Measurements from ENCODE around the gene ATP6V1G3.

The ATP6V1G3 gene

DNA sequence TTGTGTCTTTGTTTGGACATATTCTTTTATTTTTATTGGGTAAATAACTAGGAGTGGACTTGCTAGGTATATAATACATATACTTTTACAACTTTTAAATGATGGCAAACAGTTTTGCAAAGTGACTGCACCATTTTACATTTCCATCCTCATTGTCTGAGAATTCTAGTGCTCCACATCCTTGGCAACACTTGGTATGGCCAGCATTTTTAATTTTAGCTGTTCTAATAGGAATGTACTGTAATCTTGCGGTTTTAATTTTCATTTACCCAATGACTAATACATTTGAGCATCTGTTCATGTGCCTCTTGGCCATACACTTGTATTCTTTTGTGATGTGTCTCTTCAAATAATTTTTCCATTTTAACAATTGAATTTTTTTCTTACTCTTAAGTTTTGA is 37.0 kb upstream of the ATP6V1G3 start:
- Histone ChIP-seq H3K4me3 (ENCODE audit: insufficient read depth in 1 of 2, low read depth in 1 of 2, low read length in 2 of 2) (no peak overlapping the region), H3K4me1 (ENCODE audit: control insufficient read depth, insufficient read depth, low read depth, low read length) (no peaks in the 10 kb centered on the region), H3K14ac (ENCODE audit: low read length in 2 of 2) (no peak overlapping the region), H3K27me3 (ENCODE audit: control insufficient read depth in 1 of 2, insufficient read depth in 1 of 2, low read length in 2 of 2) (no peaks in the 10 kb centered on the region), H4K8ac (ENCODE audit: low read length) (no peak overlapping the region), H2BK15ac (ENCODE audit: low read depth, poor library complexity, severe bottlenecking) (no peak overlapping the region), H2AK5ac (ENCODE audit: low read length, severe bottlenecking) (no peak overlapping the region), H2BK5ac (ENCODE audit: low read depth, low read length, poor library complexity, severe bottlenecking) (no peak overlapping the region), H3K4me2 (ENCODE audit: low read length, poor library complexity, severe bottlenecking) (no peak overlapping the region), H2AFZ (ENCODE audit: low read depth, low read length) (no peak overlapping the region), H3K27ac (ENCODE audit: low read length, poor library complexity, severe bottlenecking) (no peak overlapping the region), H4K91ac (ENCODE audit: low read length) (no peak overlapping the region), H3K9ac (ENCODE audit: low read length) (no peak overlapping the region), H3K18ac (ENCODE audit: low read depth in 1 of 2, low read length in 2 of 2) (no peak overlapping the region), H3K79me1 (replicated peaks; ENCODE audit: low read length, poor library complexity, severe bottlenecking) (no peaks in the 10 kb centered on the region), H2BK12ac (ENCODE audit: low read length in 2 of 2) (no peak overlapping the region), H3K23ac (ENCODE audit: low read length in 2 of 2) (no peak overlapping the region), H3K36me3 (ENCODE audit: control insufficient read depth in 1 of 2, insufficient read depth in 2 of 2, low read depth in 1 of 2, low read length in 2 of 2) (no peaks in the 10 kb centered on the region), H3K4ac (ENCODE audit: low read depth in 1 of 2, low read length in 2 of 2) (no peak overlapping the region), H3K9me3 (ENCODE audit: control insufficient read depth, low read length) (peaks cover 5% of the 10 kb centered on the region), H2BK120ac (ENCODE audit: low read depth, low read length) (no peak overlapping the region)
- no CpG with 5 or more reads among the region's 1 CpG for WGBS
- no peak for DNase-seq

DNA sequence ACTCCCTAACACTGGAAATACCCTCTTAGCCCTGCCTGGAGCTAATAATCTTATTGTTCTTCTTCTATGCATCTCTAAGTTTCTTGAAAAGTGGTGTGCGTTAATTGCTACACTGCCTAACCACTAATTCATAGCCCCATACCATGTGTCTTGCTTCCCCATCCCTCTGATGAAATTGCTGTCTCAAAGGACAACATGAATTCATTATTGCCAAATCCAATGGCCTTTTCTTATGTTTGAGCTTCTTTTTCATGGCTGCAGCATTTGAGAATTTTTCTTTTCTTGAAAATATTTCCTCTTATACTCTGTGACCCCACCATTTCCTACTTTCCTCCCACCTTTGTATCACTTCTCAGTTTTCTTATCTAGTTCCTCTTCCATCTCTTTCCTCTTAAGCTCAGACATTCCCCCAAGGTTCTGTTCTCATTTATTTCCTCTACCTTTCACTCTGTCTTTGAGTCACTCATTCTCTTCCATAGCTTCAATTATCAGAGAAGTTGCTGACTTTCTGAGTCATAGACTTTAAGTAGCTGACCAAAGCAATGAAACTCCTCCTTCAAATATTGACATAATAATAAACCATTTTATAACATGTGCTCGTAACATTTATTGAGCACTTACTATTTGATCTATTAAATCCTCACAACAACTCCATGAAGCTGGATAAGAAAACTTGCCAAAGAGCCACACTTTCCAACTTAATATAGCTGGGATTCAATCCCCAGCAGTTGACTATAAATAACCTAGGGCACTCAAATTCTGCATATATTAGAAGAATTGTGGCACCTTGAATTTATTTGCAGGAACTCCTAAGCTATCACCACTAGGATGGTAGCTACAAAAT is 35.5 kb upstream of the ATP6V1G3 start:
- H3K9ac ChIP-seq (ENCODE audit: low read length), result no peak overlapping the region
- no peak for DNase-seq
- no peak overlapping the region for H3K23ac ChIP-seq (ENCODE audit: low read length in 2 of 2)
- no peaks in the 10 kb centered on the region for H3K79me1 ChIP-seq (replicated peaks; ENCODE audit: low read length, poor library complexity, severe bottlenecking)
- no peak overlapping the region for H3K4ac ChIP-seq (ENCODE audit: low read depth in 1 of 2, low read length in 2 of 2)
- no peak overlapping the region for H3K4me2 ChIP-seq (ENCODE audit: low read length, poor library complexity, severe bottlenecking)
- 97% methylated on average over 2 of the region's 2 CpGs for whole genome bisulfite sequencing
- no peak overlapping the region for H2BK12ac ChIP-seq (ENCODE audit: low read length in 2 of 2)
- H3K4me1 ChIP-seq (ENCODE audit: control insufficient read depth, insufficient read depth, low read depth, low read length), result no peaks in the 10 kb centered on the region
- H2AFZ ChIP-seq (ENCODE audit: low read depth, low read length), result no peak overlapping the region
- H4K91ac ChIP-seq (ENCODE audit: low read length), result no peak overlapping the region
- H3K36me3 ChIP-seq (ENCODE audit: control insufficient read depth in 1 of 2, insufficient read depth in 2 of 2, low read depth in 1 of 2, low read length in 2 of 2), result no peaks in the 10 kb centered on the region
- H2BK120ac ChIP-seq (ENCODE audit: low read depth, low read length), result no peak overlapping the region
- no peak overlapping the region for H4K8ac ChIP-seq (ENCODE audit: low read length)
- H2AK5ac ChIP-seq (ENCODE audit: low read length, severe bottlenecking), result no peak overlapping the region
- H2BK15ac ChIP-seq (ENCODE audit: low read depth, poor library complexity, severe bottlenecking), result no peak overlapping the region
- no peak overlapping the region for H3K4me3 ChIP-seq (ENCODE audit: insufficient read depth in 1 of 2, low read depth in 1 of 2, low read length in 2 of 2)
- H3K9me3 ChIP-seq (ENCODE audit: control insufficient read depth, low read length), result peaks cover 3% of the 10 kb centered on the region
- no peak overlapping the region for H3K27ac ChIP-seq (ENCODE audit: low read length, poor library complexity, severe bottlenecking)
- no peaks in the 10 kb centered on the region for H3K27me3 ChIP-seq (ENCODE audit: control insufficient read depth in 1 of 2, insufficient read depth in 1 of 2, low read length in 2 of 2)
- no peak overlapping the region for H3K18ac ChIP-seq (ENCODE audit: low read depth in 1 of 2, low read length in 2 of 2)
- H3K14ac ChIP-seq (ENCODE audit: low read length in 2 of 2), result no peak overlapping the region
- no peak overlapping the region for H2BK5ac ChIP-seq (ENCODE audit: low read depth, low read length, poor library complexity, severe bottlenecking)

DNA sequence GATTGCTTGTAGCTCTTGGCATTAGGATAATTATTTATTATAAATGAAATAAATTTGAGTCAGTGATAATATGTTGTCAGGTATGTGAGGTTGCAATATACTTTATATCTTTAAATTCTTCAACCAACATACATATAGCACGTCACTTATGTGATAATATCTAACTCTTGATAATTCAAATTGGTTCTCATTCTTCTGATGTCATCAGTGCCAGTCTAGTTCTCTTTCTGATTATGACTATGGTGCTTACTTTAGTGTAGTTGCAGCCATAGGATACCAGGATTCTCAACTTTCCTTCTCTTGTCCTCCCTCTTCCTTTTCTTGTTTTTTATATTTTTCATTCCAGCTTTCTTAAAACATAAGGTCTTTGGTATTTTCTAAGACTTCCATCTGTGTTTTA is 34.8 kb upstream of the ATP6V1G3 start:
- Histone ChIP-seq H3K23ac (ENCODE audit: low read length in 2 of 2) (no peak overlapping the region), H3K4me2 (ENCODE audit: low read length, poor library complexity, severe bottlenecking) (no peak overlapping the region), H2AK5ac (ENCODE audit: low read length, severe bottlenecking) (no peak overlapping the region), H3K4me3 (ENCODE audit: insufficient read depth in 1 of 2, low read depth in 1 of 2, low read length in 2 of 2) (no peak overlapping the region), H2AFZ (ENCODE audit: low read depth, low read length) (no peak overlapping the region), H3K9ac (ENCODE audit: low read length) (no peak overlapping the region), H2BK12ac (ENCODE audit: low read length in 2 of 2) (no peak overlapping the region), H3K9me3 (ENCODE audit: control insufficient read depth, low read length) (no peaks in the 10 kb centered on the region), H2BK5ac (ENCODE audit: low read depth, low read length, poor library complexity, severe bottlenecking) (no peak overlapping the region), H2BK15ac (ENCODE audit: low read depth, poor library complexity, severe bottlenecking) (no peak overlapping the region), H3K79me1 (replicated peaks; ENCODE audit: low read length, poor library complexity, severe bottlenecking) (no peaks in the 10 kb centered on the region), H3K4me1 (ENCODE audit: control insufficient read depth, insufficient read depth, low read depth, low read length) (no peaks in the 10 kb centered on the region), H3K27me3 (ENCODE audit: control insufficient read depth in 1 of 2, insufficient read depth in 1 of 2, low read length in 2 of 2) (no peaks in the 10 kb centered on the region), H3K36me3 (ENCODE audit: control insufficient read depth in 1 of 2, insufficient read depth in 2 of 2, low read depth in 1 of 2, low read length in 2 of 2) (no peaks in the 10 kb centered on the region), H3K18ac (ENCODE audit: low read depth in 1 of 2, low read length in 2 of 2) (no peak overlapping the region), H3K27ac (ENCODE audit: low read length, poor library complexity, severe bottlenecking) (no peak overlapping the region), H4K8ac (ENCODE audit: low read length) (no peak overlapping the region), H3K4ac (ENCODE audit: low read depth in 1 of 2, low read length in 2 of 2) (no peak overlapping the region), H3K14ac (ENCODE audit: low read length in 2 of 2) (no peak overlapping the region), H2BK120ac (ENCODE audit: low read depth, low read length) (no peak overlapping the region), H4K91ac (ENCODE audit: low read length) (no peak overlapping the region)
- 80% methylated on average over 1 of the region's 1 CpG for WGBS
- DNase-seq, result no peak

DNA sequence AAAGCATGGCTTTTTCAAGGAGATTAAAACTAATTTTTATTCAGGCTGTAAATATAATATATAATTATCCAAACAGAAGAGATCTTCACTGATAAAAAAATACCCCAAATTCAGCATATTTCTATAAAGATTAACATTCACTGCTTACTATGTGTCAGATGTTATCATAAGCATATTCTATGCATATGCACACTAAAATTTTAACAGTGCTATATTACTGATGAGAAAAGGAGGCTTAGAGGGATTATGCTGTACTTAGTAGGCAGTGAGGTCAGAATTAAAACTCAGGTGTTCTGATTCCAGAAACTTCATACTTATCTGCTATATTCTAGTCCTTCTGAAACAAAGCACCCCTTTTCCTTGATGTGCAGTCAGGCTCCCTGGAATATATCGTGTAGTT is 33.8 kb upstream of the ATP6V1G3 start:
- Histone ChIP-seq H3K36me3 (ENCODE audit: control insufficient read depth in 1 of 2, insufficient read depth in 2 of 2, low read depth in 1 of 2, low read length in 2 of 2) (no peaks in the 10 kb centered on the region), H3K4ac (ENCODE audit: low read depth in 1 of 2, low read length in 2 of 2) (no peak overlapping the region), H3K27ac (ENCODE audit: low read length, poor library complexity, severe bottlenecking) (no peak overlapping the region), H3K4me2 (ENCODE audit: low read length, poor library complexity, severe bottlenecking) (no peak overlapping the region), H3K9me3 (ENCODE audit: control insufficient read depth, low read length) (no peaks in the 10 kb centered on the region), H3K18ac (ENCODE audit: low read depth in 1 of 2, low read length in 2 of 2) (no peak overlapping the region), H3K4me3 (ENCODE audit: insufficient read depth in 1 of 2, low read depth in 1 of 2, low read length in 2 of 2) (no peak overlapping the region), H3K4me1 (ENCODE audit: control insufficient read depth, insufficient read depth, low read depth, low read length) (no peaks in the 10 kb centered on the region), H3K23ac (ENCODE audit: low read length in 2 of 2) (no peak overlapping the region), H3K79me1 (replicated peaks; ENCODE audit: low read length, poor library complexity, severe bottlenecking) (no peaks in the 10 kb centered on the region), H2AFZ (ENCODE audit: low read depth, low read length) (no peak overlapping the region), H3K14ac (ENCODE audit: low read length in 2 of 2) (no peak overlapping the region), H3K9ac (ENCODE audit: low read length) (no peak overlapping the region), H2BK12ac (ENCODE audit: low read length in 2 of 2) (no peak overlapping the region), H2BK15ac (ENCODE audit: low read depth, poor library complexity, severe bottlenecking) (no peak overlapping the region), H4K8ac (ENCODE audit: low read length) (no peak overlapping the region), H3K27me3 (ENCODE audit: control insufficient read depth in 1 of 2, insufficient read depth in 1 of 2, low read length in 2 of 2) (no peaks in the 10 kb centered on the region), H2AK5ac (ENCODE audit: low read length, severe bottlenecking) (no peak overlapping the region), H2BK5ac (ENCODE audit: low read depth, low read length, poor library complexity, severe bottlenecking) (no peak overlapping the region), H4K91ac (ENCODE audit: low read length) (no peak overlapping the region), H2BK120ac (ENCODE audit: low read depth, low read length) (no peak overlapping the region)
- DNase-seq, result no peak
- WGBS, result no CpG with 5 or more reads among the region's 1 CpG

Data from mesenchymal stem cell (in vitro differentiated cells and primary cell).